ENCODE measurements around the gene HBB.

Gene HBB

GRCh38 chr11:5246772-5247471, 20.1 kb upstream of the HBB start:
- no peak for DNase-seq

- DNase-seq = no peak
These were observed 18.3 kb upstream of the HBB start for GRCh38 chr11:5245155-5245554.

GRCh38 chr11:5243816-5244180, 16.9 kb upstream of the HBB start:
- DNase-seq = no peak

DNA sequence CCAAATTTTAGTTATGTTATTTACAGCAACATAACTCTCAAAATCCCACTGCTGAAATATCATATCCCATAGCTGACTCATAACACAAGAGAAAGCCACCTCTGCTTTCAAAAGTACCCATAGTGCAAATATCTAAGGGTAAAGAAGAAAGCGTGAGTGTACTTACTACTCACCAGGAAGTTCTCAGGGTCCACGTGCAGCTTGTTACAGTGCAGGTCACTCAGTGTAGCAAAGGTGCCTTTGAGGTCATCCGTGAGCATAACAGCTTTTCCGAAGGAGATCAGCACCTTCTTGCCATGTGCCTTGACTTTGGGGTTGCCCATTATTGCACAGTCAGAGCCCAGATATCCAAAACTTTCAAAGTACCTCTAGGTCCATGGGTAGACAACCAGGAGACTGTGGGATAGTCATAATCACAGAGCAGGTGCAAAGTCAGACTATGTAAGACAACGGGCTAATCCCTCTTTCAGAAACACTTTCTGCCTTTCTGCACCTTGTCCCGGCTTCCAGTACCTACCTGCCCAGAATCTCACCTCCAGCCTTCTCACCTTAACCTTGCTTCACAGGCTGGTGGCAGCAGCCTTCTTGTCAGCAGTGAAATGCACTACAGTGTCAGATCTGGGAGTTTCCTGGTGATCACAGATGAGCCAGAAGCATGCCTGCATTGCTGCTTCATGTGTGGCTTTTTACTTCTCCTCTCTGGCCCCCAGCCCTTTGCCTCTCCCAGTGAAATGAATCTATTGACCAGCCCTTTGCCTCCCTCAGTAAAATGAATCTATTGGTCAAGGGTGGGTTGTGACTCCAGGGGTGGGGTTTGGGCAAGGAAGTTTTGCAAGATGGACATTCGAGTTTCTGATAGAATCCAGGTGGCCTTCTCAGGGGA, 16.3 kb upstream of the HBB start:
- DNase-seq = no peak

- DNase-seq = no peak
These were observed 15.3 kb upstream of the HBB start for GRCh38 chr11:5242208-5242607.

- no peak for DNase-seq
These were observed 14.6 kb upstream of the HBB start for GRCh38 chr11:5241458-5241857.

DNA sequence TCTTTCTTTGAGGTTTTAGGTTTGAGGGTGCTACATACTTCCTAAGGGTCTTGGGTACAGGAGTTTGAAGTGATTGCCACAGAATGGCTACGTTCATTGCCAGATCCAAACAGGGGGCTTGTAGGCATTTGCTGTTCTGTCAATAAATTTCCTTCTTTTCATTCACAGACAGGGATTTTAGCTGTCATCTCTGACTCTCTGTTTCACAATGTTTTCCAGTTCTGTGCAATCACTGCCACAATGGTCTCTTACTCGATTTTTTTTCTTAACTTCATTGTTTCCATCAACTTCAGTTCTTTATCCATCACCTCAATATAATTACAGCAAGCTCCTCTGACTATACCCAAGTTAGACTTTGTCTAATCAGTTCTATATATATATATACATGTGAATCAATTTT, 13.6 kb upstream of the HBB start:
- no peak for DNase-seq

GRCh38 chr11:5240056-5240455, 13.2 kb upstream of the HBB start:
- no peak for DNase-seq

DNA sequence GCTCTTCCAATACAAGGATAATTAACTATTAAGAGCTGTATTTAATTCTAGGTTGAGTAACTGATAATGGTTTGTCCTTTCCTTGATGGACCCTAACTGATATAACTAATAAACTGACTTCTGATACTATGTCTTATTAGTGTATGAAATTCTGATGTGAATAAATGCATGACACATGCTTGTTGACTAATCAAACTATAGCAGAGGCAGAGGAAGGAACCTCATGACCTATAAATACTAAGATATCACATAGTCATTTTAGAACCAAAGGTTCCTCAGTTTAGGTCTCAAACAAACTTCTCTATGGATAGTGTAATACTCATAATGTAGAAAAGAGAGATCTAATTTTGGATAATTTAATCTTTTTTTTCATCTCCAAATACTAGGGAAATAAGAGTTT, 12.2 kb upstream of the HBB start:
- DNase-seq = no peak

GRCh38 chr11:5238486-5238885, 11.6 kb upstream of the HBB start:
- DNase-seq = no peak

DNA sequence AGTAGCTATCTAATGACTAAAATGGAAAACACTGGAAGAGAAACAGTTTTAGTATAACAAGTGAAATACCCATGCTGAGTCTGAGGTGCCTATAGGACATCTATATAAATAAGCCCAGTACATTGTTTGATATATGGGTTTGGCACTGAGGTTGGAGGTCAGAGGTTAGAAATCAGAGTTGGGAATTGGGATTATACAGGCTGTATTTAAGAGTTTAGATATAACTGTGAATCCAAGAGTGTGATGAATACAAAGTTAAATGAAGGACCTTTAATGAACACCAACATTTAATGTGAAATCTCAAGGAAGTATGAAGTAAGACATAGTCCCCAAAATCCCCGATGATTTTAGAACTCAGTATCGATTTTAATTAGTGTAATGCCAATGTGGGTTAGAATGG, 10.5 kb upstream of the HBB start:
- DNase-seq = no peak

DNA sequence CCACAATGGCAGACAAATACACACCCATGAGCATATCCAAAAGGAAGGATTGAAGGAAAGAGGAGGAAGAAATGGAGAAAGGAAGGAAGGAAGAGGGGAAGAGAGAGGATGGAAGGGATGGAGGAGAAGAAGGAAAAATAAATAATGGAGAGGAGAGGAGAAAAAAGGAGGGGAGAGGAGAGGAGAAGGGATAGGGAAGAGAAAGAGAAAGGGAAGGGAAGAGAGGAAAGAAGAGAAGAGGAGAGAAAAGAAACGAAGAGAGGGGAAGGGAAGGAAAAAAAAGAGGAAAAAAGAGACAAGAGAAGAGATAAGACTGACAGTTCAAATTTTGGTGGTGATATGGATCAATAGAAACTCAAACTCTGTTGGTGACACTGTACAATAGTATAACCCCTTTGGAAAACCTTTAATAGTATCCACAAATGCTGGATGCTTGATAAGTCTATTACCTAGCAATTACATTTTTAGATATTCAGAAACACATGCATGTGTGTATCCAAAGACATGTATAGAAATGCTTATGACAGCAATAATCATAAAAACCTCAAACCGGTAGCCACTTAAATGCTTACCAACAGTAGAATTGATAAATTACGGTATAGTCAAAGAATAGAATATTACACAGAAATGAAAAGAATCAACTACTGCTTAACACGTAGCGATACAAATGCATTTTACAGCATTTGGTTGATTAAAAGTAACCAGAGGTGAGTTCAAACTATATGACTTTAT, 8.7 kb upstream of the HBB start:
- DNase-seq = no peak

DNA sequence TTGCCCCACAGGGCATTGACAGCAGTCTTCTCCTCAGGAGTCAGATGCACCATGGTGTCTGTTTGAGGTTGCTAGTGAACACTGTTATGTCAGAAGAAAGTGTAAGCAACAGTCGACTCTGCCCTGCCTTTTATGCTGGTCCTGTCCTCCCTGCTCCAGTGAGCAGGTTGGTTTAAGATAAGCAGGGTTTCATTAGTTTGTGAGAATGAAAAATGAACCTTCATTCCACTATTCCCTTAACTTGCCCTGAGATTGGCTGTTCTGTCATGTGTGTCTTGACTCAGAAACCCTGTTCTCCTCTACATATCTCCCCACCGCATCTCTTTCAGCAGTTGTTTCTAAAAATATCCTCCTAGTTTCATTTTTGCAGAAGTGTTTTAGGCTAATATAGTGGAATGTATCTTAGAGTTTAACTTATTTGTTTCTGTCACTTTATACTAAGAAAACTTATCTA, 7.5 kb upstream of the HBB start, which contains the start of gene HBD:
Gene HBD (minus strand): TSS at position 103 of the 454 bp plus-strand sequence. CDS start 50 bp downstream, at position 53.
- DNase-seq = no peak

GRCh38 chr11:5233307-5233706, 6.4 kb upstream of the HBB start:
- DNase-seq = no peak

DNA sequence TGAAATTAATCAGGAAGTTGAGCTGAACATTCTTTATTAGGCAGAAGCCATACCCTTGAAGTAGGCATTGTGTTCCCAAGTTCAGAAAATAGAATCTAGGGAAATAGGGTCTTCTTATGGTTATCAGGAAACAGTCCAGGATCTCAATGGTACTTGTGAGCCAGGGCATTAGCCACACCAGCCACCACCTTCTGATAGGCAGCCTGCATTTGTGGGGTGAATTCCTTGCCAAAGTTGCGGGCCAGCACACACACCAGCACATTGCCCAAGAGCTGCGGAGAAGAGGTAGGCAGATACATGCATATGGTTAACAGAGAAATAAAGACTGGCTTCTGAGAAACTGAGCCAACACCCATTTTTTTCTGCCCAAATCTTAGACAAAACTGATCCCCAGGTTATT, 6.0 kb upstream of the HBB start:
- DNase-seq = no peak

GRCh38 chr11:5232176-5232575, 5.3 kb upstream of the HBB start:
- no peak for DNase-seq

DNA sequence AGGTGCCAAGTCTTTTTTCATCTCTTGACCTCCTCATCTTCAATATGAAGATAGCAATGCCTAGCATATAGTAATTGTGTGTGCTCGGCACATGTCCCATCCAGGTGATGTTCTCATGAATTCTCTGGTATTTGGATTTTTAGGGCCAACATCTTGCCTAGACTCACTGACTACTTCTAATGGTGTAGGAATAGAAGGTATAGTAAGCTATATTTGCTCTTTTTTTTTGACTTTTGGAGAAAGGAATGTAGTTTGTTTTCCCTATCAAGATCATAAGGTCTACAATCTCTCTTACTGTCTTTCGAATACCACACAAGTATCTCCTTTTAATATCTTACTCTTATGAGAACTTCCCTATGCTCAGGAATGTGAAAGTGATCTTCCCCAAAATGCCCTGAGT, 4.2 kb upstream of the HBB start:
- DNase-seq = no peak

DNA sequence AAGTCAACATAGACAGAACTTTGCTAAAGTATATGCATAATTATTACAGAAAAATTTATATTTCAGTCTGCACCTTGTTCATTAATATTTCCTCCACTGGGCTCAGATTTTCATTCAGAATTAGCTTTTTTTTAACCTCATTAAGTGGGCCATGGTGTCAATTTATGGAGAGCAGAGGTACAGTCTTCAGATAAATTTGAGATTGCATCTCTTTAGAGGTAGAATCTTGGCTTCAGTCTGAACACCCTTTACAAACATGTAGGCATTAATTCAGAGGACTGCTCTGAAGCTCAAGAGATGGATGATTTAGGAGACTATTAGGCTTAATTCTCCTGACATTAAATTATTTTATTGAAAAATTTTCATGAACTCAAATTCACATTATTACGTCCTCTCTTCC, 3.4 kb upstream of the HBB start:
- no peak for DNase-seq

- DNase-seq = no peak
These were observed 2.9 kb upstream of the HBB start for GRCh38 chr11:5229796-5230195.

DNA sequence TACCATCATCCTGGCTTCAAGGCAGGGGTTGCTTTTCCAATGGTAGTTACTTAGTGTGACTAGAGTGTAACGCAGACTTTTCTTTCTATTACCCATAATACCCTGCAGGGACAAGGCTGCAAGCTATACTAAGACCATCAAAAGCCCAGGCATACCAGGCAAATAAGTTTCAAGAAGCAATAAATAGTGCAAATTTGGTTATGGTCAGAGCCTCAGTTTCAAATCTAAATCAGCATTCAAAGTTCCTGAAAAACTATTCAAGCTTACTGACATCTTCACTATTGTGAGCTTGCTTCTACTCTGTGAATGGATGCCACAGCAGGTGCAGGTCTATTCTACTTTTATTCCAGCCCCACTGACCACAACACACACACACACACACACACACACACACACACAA, 2.5 kb upstream of the HBB start:
- no peak for DNase-seq

GRCh38 chr11:5228124-5228523, 1.3 kb upstream of the HBB start:
- no peak for DNase-seq

DNA sequence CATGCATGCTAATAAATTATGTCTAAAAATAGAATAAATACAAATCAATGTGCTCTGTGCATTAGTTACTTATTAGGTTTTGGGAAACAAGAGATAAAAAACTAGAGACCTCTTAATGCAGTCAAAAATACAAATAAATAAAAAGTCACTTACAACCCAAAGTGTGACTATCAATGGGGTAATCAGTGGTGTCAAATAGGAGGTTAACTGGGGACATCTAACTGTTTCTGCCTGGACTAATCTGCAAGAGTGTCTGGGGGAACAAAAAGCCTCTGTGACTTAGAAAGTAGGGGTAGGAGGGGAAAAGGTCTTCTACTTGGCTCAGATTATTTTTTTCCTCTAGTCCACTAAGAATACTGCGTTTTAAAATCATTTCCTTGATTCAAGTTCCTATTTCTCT, 810 bp upstream of the HBB start:
- DNase-seq = no peak

GRCh38 chr11:5225480-5225871, 1.4 kb downstream of the HBB start:
- no peak for DNase-seq
